ENCODE results near the gene ZNF234. TPM values are rescaled to one million over a fixed set of nuclear protein-coding genes. Genes with fewer than 3 reads are reported as not detected.

The ZNF234 gene
- total and polyA plus RNA-seq, 2 of the 8 experiments (the other 6 are each of a cell fraction or from before 2014, with no cell fraction given) = 1.9 to 12.3 TPM

GRCh38 chr19:44192127-44192526 lies 50.8 kb downstream of the ZNF234 start:
- no peaks in the 10 kb centered on the region for H3K4me1 ChIP-seq (replicated peaks in 1 of 4; ENCODE audit: control insufficient read depth in 3 of 4, insufficient read depth in 4 of 4, low read length in 3 of 4)
- no peak overlapping the region for H3K4me2 ChIP-seq (ENCODE audit: insufficient read depth in 1 of 2, low read depth in 2 of 2, low read length in 2 of 2)
- H3K23ac ChIP-seq (ENCODE audit: insufficient read length) = no peak overlapping the region
- H3K9me3 ChIP-seq (ENCODE audit: insufficient read depth in 2 of 2, low read depth in 1 of 2, low read length in 1 of 2) = peaks cover 12 to 31% of the 10 kb centered on the region in 2 experiments
- no peak overlapping the region for H3K27ac ChIP-seq (ENCODE audit: low read depth, low read length)
- H4K20me1 ChIP-seq (replicated peaks in 1 of 2; ENCODE audit: control insufficient read depth in 1 of 2, insufficient read depth in 2 of 2, low read length in 2 of 2) = no peaks in the 10 kb centered on the region
- no peaks in the 10 kb centered on the region; the same call in 1 of the 2 replicates for H3K23me2 ChIP-seq (ENCODE audit: low read depth, low read length)
- no peak overlapping the region for H2BK12ac ChIP-seq (ENCODE audit: low read depth, low read length)
- H3K36me3 ChIP-seq (ENCODE audit: control insufficient read depth in 2 of 4, insufficient read depth in 4 of 4, low read length in 3 of 4) = no peaks in the 10 kb centered on the region
- H3K9ac ChIP-seq (replicated peaks in 1 of 4; ENCODE audit: extremely low read depth in 1 of 4, low read depth in 3 of 4, low read length in 3 of 4) = no peak overlapping the region
- H3K79me1 ChIP-seq (ENCODE audit: low read depth, low read length) = no peaks in the 10 kb centered on the region
- no peak overlapping the region for H2BK15ac ChIP-seq (ENCODE audit: low read length)
- no peak overlapping the region for H3K4ac ChIP-seq (replicated peaks; ENCODE audit: insufficient read length, low read depth, low read length)
- TF ChIP-seq TCF12 (IDR thresholded peaks at IDR 0.05; ENCODE audit: low read depth, low read length) (no peak), HDAC2 (IDR thresholded peaks at IDR 0.05; ENCODE audit: borderline replicate concordance in 1 of 2, low read depth in 2 of 2, low read length in 2 of 2) (no peak), SIX5 (IDR thresholded peaks at IDR 0.05; ENCODE audit: low read depth, low read length) (no peak), TAF7 (optimal IDR thresholded peaks at IDR 0.05; ENCODE audit: borderline replicate concordance, low read depth, low read length) (no peak)
- no peak overlapping the region for H2BK120ac ChIP-seq (replicated peaks; ENCODE audit: low read depth, low read length)
- FAIRE-seq = no peak
- H3K4me3 ChIP-seq (ENCODE audit: extremely low read depth in 1 of 4, insufficient read depth in 2 of 4, low read depth in 3 of 4, low read length in 4 of 4) = no peak overlapping the region
- H3K27me3 ChIP-seq (replicated peaks in 1 of 4; ENCODE audit: control insufficient read depth in 3 of 4, extremely low read depth in 1 of 4, insufficient read depth in 3 of 4, low read length in 3 of 4) = no peaks in the 10 kb centered on the region
- no peak overlapping the region for H3K14ac ChIP-seq (ENCODE audit: insufficient read length)
- H3K18ac ChIP-seq (ENCODE audit: extremely low read depth, low read length) = no peak overlapping the region
- WGBS, 2 experiments (ENCODE audit: extremely low coverage in 1 of 2, insufficient coverage in 1 of 2, insufficient read length in 1 of 2, insufficient replicate concordance in 2 of 2, low coverage in 1 of 2, low lambda C conversion rate in 2 of 2, missing lambda C conversion rate in 1 of 2) = 91% methylated on average over 5 of the region's 5 CpGs; no CpG with 5 or more reads in 1 of the 2 experiments
- no peak overlapping the region for H4K8ac ChIP-seq (ENCODE audit: extremely low read depth, insufficient read depth, low read length)
- no peak overlapping the region for H2BK20ac ChIP-seq (ENCODE audit: low read length)
- no peak overlapping the region for H2AFZ ChIP-seq (ENCODE audit: low read length)
- no peak overlapping the region for H2BK5ac ChIP-seq (ENCODE audit: low read depth, low read length)
- CTCF ChIA-PET (ENCODE audit: partially characterized antibody) = no interaction called here
- no peak for DNase-seq (ENCODE audit: low read depth in 1 of 2, low spot score in 2 of 2)
- no peak overlapping the region for H3K56ac ChIP-seq (replicated peaks; ENCODE audit: insufficient read length, low read depth, low read length)
- H2AK5ac ChIP-seq (ENCODE audit: low read depth, low read length) = no peak overlapping the region
- no peaks in the 10 kb centered on the region for H3K79me2 ChIP-seq (ENCODE audit: control insufficient read depth in 1 of 2, insufficient read depth in 2 of 2, low read length in 2 of 2)
- H4K5ac ChIP-seq (ENCODE audit: insufficient read length, low read depth, low read length) = no peak overlapping the region
- H4K91ac ChIP-seq (replicated peaks; ENCODE audit: insufficient read length, low read length) = no peak overlapping the region
- POLR2A ChIA-PET (ENCODE audit: partially characterized antibody) = no interaction called here
